SK-N-SH (cell line): Measurements from ENCODE around the gene MAP1A. TPM values are rescaled to one million over a fixed set of nuclear protein-coding genes. Genes with fewer than 3 reads are reported as not detected.

ENCODE experiments used
- CTCF ChIA-PET: fragments of 300-600, 350-600 bp; formaldehyde crosslinking; extraction: SDS; loops from one replicate; lab custom pipeline; 2021; lab: Yijun Ruan, JAX
- POLR2A ChIA-PET: fragments of 350-600 bp; sonication (Branson Sonifier 250); formaldehyde crosslinking; extraction: SDS; loops from one replicate; lab custom pipeline; 2020; ENCODE audit warnings: antibody characterized with exemption, inconsistent platforms; lab: Yijun Ruan, JAX
- DNase-seq: peaks from one replicate; pipeline ENCODE4 v3.0.0; 2012
- H2AFZ ChIP-seq: fragments of 200-600 bp; sonication (generic); 2 replicates; pipeline ENCODE4 v1.8.1; 2016; ENCODE audit warnings: antibody characterized with exemption, mild to moderate bottlenecking, low read depth
- H3F3A ChIP-seq: fragments of 200-600 bp; sonication (generic); replicated peaks from 2 replicates; pipeline ENCODE3; 2016; ENCODE audit warnings: antibody characterized with exemption, mild to moderate bottlenecking; ENCODE audit not compliant: insufficient read depth
- H3K27ac ChIP-seq, 2 experiments: fragments of 200-500 bp in 1 of 2; fragments of 200-600 bp in 1 of 2; sonication (Bioruptor generic) in 1 of 2; sonication (generic), shearing (Covaris generic) in 1 of 2; 2 replicates each; pipeline versions ENCODE4 v1.5.1 to v1.6.1; 2014 to 2016; ENCODE audit warnings: low read depth in 2 of 2, inconsistent platforms in 1 of 2, low read length in 1 of 2, mild to moderate bottlenecking in 1 of 2, mixed read lengths in 1 of 2
- H3K27me3 ChIP-seq: fragments of 200-600 bp; sonication (generic), shearing (Covaris generic); 2 replicates; pipeline ENCODE4 v1.6.1; 2016; ENCODE audit warnings: mixed run types; ENCODE audit not compliant: insufficient read depth
- H3K36me3 ChIP-seq, 2 experiments: fragments of 200-500 bp in 1 of 2; fragments of 200-600 bp in 1 of 2; sonication (Bioruptor generic) in 1 of 2; sonication (generic) in 1 of 2; replicated peaks in 1 of 2; 2 replicates each; pipeline versions ENCODE3 to v1.5.1; 2014 to 2016; ENCODE audit warnings: low read length in 1 of 2, mild to moderate bottlenecking in 1 of 2; ENCODE audit not compliant: insufficient read depth in 2 of 2, control insufficient read depth in 1 of 2
- H3K4me1 ChIP-seq, 2 experiments: fragments of 200-500 bp in 1 of 2; fragments of 200-600 bp in 1 of 2; sonication (Bioruptor generic) in 1 of 2; sonication (generic), shearing (Covaris generic) in 1 of 2; 2 replicates each; pipeline versions ENCODE4 v1.5.1 to v1.6.1; 2014 to 2016; ENCODE audit warnings: low read depth in 1 of 2, low read length in 1 of 2, mixed run types in 1 of 2; ENCODE audit not compliant: insufficient read depth in 2 of 2, control insufficient read depth in 1 of 2
- H3K4me2 ChIP-seq: fragments of 200-600 bp; sonication (generic), shearing (Covaris generic); 2 replicates; pipeline ENCODE4 v1.6.1; 2017; ENCODE audit warnings: mixed run types
- H3K4me3 ChIP-seq, 2 experiments: fragments of 200-500 bp in 1 of 2; fragments of 200-600 bp in 1 of 2; sonication (Bioruptor generic) in 1 of 2; sonication (generic), shearing (Covaris generic) in 1 of 2; 2 replicates each; pipeline versions ENCODE4 v1.5.1 to v1.8.1; 2014 to 2016; ENCODE audit warnings: low read depth in 2 of 2, inconsistent platforms in 1 of 2, low read length in 1 of 2, mild to moderate bottlenecking in 1 of 2, mixed read lengths in 1 of 2, moderate library complexity in 1 of 2
- H3K79me2 ChIP-seq: fragments of 200-600 bp; sonication (generic); 2 replicates; pipeline ENCODE4 v1.8.1; 2017; ENCODE audit warnings: mild to moderate bottlenecking; ENCODE audit not compliant: insufficient read depth
- H3K9ac ChIP-seq: fragments of 200-600 bp; sonication (generic); 2 replicates; pipeline ENCODE4 v1.6.1; 2017; ENCODE audit warnings: mixed run types
- H3K9me2 ChIP-seq: fragments of 200-600 bp; sonication (generic); 2 replicates; pipeline ENCODE4 v1.6.1; 2017; ENCODE audit warnings: mixed run types
- H3K9me3 ChIP-seq: fragments of 200-600 bp; sonication (generic); 2 replicates; pipeline ENCODE4 v1.6.1; 2017; ENCODE audit warnings: mixed run types, mild to moderate bottlenecking, moderate library complexity
- H4K20me1 ChIP-seq: fragments of 200-600 bp; sonication (generic); 2 replicates; pipeline ENCODE4 v1.6.1; 2017; ENCODE audit warnings: mild to moderate bottlenecking, mixed run types; ENCODE audit not compliant: insufficient read depth
- EP300 ChIP-seq, 2 experiments: IDR thresholded peaks; 2 replicates each; pipeline versions ENCODE4 v1.4.0 to v1.6.1; 2012; ENCODE audit warnings: borderline replicate concordance in 1 of 2, low read depth in 1 of 2, low read length in 1 of 2
- FOXJ3 ChIP-seq: sonication (generic); formaldehyde crosslinking; IDR thresholded peaks from 2 replicates; pipeline ENCODE4 v1.5.1; 2020; ENCODE audit warnings: mild to moderate bottlenecking, missing genetic modification reagents
- MEF2A ChIP-seq: IDR thresholded peaks from 2 replicates; pipeline ENCODE4 v1.4.0; 2012; ENCODE audit warnings: low read depth, borderline replicate concordance
- NFIC ChIP-seq: IDR thresholded peaks from 2 replicates; pipeline ENCODE4 v1.4.0; 2012; ENCODE audit warnings: borderline replicate concordance
- RAD21 ChIP-seq: IDR thresholded peaks from 2 replicates; pipeline ENCODE4 v1.6.1; 2012; ENCODE audit warnings: mild to moderate bottlenecking, low read length
- SMC3 ChIP-seq: IDR thresholded peaks from 2 replicates; pipeline ENCODE4 v1.6.1; 2012; ENCODE audit warnings: low read depth, low read length, improper control_type of control experiment
- TAF1 ChIP-seq: IDR thresholded peaks from 2 replicates; pipeline ENCODE4 v1.6.1; 2012; ENCODE audit warnings: low read depth, mild to moderate bottlenecking, low read length, moderate library complexity, borderline replicate concordance
- TCF12 ChIP-seq: IDR thresholded peaks from 2 replicates; pipeline ENCODE4 v1.4.0; 2012
- TEAD4 ChIP-seq: IDR thresholded peaks from 2 replicates; pipeline ENCODE4 v1.4.0; 2012; ENCODE audit warnings: mild to moderate bottlenecking, borderline replicate concordance; ENCODE audit not compliant: insufficient read depth
- WGBS: methylation state at CpG from one replicate; pipeline ENCODE4 v1.1.6; 2017; ENCODE audit warnings: low lambda C conversion rate; 5-methylcytosine and 5-hydroxymethylcytosine counted together
- polyA plus RNA-seq, 3 experiments: library from polyadenylated mRNA; depleted of rRNA; stranded (reverse); fragments of >200 nt; gene quantifications; 2 replicates each; pipeline ENCODE4 v1.2.3, GENCODE V29; 2012
- TF ChIP-seq, protein P1 (sequence below): fragments of 200-600 bp; sonication (generic); IDR thresholded peaks from 2 replicates; pipeline ENCODE4 v1.6.1; 2017; ENCODE audit warnings: antibody characterized with exemption, mild to moderate bottlenecking, moderate library complexity
- TF ChIP-seq, protein P2 (sequence below): IDR thresholded peaks from 2 replicates; pipeline ENCODE4 v1.4.0; 2012; ENCODE audit warnings: low read depth, borderline replicate concordance
- TF ChIP-seq, protein P3 (sequence below): IDR thresholded peaks from 2 replicates; pipeline ENCODE4 v1.6.1; 2012; ENCODE audit warnings: mild to moderate bottlenecking, low read depth, low read length, moderate library complexity
- TF ChIP-seq, protein P4 (sequence below): IDR thresholded peaks from 2 replicates; pipeline ENCODE4 v1.4.0; 2012; ENCODE audit warnings: low read depth

MAP1A gene
- polyA plus RNA-seq, 1 of the 3 experiments (the other 2 are of a cell fraction), result 6.0 TPM

DNA sequence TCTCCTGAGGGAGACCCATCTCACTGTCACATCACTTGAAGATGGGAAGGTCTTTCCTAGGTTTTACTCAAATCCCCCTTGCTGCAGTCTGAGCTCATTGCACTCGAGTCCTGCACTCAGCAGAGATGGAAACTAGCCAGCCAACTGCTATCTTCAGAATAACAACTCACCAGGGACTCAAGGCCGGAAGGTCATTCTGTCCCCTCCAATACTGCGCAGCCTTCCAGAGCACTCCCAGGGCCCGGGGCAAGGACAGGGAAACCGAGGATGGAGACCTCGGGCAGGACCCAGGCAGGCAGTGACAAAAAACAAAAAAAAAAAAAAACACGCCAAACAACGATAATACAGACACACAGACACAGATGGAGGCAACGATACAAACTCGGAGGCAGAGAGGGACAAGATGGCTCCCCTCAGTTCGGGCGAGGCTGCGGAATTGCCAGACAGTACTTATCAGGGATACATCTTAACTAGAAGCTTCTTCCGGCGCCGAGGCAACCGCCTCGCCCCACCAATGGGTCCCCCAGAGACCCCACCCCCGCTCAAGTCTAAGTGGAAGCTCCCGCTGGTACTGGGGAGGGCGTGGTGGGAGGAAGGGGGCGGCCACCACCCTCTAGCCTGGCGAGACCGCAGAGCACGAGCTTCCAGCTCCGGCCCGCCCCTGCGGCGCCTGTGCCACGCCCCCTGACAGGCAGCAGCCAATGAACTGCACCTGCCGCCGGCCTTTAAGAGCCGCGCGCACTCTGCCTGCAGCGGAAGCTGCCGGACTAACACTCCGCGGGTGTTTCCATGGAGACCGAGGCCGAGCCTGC, 7.0 kb upstream of the MAP1A start (continued):
- TF ChIP-seq, protein P1, sequence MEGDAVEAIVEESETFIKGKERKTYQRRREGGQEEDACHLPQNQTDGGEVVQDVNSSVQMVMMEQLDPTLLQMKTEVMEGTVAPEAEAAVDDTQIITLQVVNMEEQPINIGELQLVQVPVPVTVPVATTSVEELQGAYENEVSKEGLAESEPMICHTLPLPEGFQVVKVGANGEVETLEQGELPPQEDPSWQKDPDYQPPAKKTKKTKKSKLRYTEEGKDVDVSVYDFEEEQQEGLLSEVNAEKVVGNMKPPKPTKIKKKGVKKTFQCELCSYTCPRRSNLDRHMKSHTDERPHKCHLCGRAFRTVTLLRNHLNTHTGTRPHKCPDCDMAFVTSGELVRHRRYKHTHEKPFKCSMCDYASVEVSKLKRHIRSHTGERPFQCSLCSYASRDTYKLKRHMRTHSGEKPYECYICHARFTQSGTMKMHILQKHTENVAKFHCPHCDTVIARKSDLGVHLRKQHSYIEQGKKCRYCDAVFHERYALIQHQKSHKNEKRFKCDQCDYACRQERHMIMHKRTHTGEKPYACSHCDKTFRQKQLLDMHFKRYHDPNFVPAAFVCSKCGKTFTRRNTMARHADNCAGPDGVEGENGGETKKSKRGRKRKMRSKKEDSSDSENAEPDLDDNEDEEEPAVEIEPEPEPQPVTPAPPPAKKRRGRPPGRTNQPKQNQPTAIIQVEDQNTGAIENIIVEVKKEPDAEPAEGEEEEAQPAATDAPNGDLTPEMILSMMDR, result peak; percentile 34
- TF ChIP-seq, protein P2, sequence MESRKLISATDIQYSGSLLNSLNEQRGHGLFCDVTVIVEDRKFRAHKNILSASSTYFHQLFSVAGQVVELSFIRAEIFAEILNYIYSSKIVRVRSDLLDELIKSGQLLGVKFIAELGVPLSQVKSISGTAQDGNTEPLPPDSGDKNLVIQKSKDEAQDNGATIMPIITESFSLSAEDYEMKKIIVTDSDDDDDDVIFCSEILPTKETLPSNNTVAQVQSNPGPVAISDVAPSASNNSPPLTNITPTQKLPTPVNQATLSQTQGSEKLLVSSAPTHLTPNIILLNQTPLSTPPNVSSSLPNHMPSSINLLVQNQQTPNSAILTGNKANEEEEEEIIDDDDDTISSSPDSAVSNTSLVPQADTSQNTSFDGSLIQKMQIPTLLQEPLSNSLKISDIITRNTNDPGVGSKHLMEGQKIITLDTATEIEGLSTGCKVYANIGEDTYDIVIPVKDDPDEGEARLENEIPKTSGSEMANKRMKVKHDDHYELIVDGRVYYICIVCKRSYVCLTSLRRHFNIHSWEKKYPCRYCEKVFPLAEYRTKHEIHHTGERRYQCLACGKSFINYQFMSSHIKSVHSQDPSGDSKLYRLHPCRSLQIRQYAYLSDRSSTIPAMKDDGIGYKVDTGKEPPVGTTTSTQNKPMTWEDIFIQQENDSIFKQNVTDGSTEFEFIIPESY, result no peak
- no peak for TF ChIP-seq TEAD4
- 0 out of 2 replicates have a peak, but pooled peaks have one; percentile 43 for TF ChIP-seq TCF12
- TF ChIP-seq, protein P3, sequence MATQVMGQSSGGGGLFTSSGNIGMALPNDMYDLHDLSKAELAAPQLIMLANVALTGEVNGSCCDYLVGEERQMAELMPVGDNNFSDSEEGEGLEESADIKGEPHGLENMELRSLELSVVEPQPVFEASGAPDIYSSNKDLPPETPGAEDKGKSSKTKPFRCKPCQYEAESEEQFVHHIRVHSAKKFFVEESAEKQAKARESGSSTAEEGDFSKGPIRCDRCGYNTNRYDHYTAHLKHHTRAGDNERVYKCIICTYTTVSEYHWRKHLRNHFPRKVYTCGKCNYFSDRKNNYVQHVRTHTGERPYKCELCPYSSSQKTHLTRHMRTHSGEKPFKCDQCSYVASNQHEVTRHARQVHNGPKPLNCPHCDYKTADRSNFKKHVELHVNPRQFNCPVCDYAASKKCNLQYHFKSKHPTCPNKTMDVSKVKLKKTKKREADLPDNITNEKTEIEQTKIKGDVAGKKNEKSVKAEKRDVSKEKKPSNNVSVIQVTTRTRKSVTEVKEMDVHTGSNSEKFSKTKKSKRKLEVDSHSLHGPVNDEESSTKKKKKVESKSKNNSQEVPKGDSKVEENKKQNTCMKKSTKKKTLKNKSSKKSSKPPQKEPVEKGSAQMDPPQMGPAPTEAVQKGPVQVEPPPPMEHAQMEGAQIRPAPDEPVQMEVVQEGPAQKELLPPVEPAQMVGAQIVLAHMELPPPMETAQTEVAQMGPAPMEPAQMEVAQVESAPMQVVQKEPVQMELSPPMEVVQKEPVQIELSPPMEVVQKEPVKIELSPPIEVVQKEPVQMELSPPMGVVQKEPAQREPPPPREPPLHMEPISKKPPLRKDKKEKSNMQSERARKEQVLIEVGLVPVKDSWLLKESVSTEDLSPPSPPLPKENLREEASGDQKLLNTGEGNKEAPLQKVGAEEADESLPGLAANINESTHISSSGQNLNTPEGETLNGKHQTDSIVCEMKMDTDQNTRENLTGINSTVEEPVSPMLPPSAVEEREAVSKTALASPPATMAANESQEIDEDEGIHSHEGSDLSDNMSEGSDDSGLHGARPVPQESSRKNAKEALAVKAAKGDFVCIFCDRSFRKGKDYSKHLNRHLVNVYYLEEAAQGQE, result no peak; the same call in 1 of the 2 replicates
- TF ChIP-seq, all 33 proteins: peak for 17

DNA sequence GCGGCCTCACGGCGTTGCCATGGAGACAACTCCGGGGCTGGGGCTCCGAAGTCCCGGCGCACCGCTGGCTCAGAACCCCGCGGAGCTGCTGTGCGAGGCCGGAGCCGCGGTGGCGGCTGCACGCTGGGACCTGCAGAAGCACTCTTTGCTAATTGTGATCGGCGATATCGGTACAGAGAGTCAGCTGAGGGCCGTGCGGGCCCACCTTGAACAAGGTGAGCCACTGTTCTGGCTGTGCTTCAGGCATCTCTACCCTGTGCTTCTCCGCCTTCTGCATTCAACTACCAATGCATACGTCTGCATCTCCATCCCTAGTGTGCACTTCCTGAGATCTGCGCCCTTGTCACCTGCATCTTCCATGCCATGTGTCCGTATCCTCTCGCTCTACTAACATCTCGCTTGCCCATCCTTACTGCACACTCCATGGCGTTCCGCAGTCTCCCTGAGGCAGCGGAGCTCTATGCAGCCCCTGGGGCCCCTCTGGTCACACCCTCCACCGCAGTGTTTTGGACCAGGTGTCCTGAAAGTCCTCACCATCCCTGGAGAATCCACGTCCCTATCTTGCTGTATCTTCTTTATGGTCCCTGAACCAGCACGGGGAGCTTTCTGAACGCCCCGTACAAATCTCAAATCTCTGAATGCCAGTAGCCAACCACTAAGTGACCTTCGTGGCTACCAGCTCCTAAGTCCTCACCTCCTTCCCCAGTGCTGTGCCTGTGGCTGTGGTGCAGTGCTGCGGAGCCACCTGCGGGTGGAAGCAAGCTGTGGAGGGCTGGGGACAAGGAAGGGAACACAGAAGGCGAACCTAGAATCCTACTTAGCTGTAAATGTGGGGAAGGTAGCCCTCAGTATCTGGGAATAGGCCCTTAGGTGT, 6.2 kb upstream of the MAP1A start:
- H3K27me3 ChIP-seq, result no peaks in the 10 kb centered on the region
- DNase-seq, result peak; percentile 55
- peaks cover 11% of the 10 kb centered on the region for H3F3A ChIP-seq
- ChIA-PET CTCF (interaction anchor here (0.7 to 4.6 kb wide), 16 partner anchors 10 to 163 kb away, joined by 3 to 35 read pairs (median 4); partner anchors contain the start of gene TP53BP1), POLR2A (interaction anchor here (0.7 to 2.5 kb wide), 9 partner anchors 12 to 276 kb away, joined by 3 to 32 read pairs (median 4); partner anchors contain the start of genes TP53BP1, TUBGCP4 and ZSCAN29)
- H2AFZ ChIP-seq, result peak overlapping the region; percentile 85; the same call in 1 of the 2 replicates
- no peaks in the 10 kb centered on the region for H3K36me3 ChIP-seq
- TF ChIP-seq MEF2A (no peak), SMC3 (peak; percentile 56; the same call in 1 of the 2 replicates), EP300 (IDR thresholded peaks at IDR 0.05; ENCODE audit: borderline replicate concordance in 1 of 2, low read depth in 1 of 2, low read length in 1 of 2) (no peak), RAD21 (peak; percentile 73), FOXJ3 (CRISPR knock-in tag) (0 out of 2 replicates have a peak, but pooled peaks have one; percentile 16), TAF1 (no peak), NFIC (no peak)
- TF ChIP-seq, protein P1, result peak; percentile 48
- TF ChIP-seq, protein P4, sequence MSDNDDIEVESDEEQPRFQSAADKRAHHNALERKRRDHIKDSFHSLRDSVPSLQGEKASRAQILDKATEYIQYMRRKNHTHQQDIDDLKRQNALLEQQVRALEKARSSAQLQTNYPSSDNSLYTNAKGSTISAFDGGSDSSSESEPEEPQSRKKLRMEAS, result no peak; the same call in 1 of the 2 replicates
- peaks cover 6% of the 10 kb centered on the region; the same call in 1 of the 2 replicates for H3K79me2 ChIP-seq
- no peaks in the 10 kb centered on the region for H4K20me1 ChIP-seq
- H3K9me3 ChIP-seq, result no peaks in the 10 kb centered on the region
- H3K4me1 ChIP-seq, result peaks cover 21 to 29% of the 10 kb centered on the region in 2 experiments
- H3K4me3 ChIP-seq, result peak overlapping the region; percentile 55 to 75
- WGBS, result 14% methylated on average over 28 of the region's 39 CpGs
- peak overlapping the region; percentile 24 to 64; a peak in 3 of 4 replicates for H3K27ac ChIP-seq
- no peaks in the 10 kb centered on the region for H3K9me2 ChIP-seq
- H3K9ac ChIP-seq, result peak overlapping the region; percentile 44; the same call in 1 of the 2 replicates
- H3K4me2 ChIP-seq, result peak overlapping the region; percentile 86
